ENCODE data around the gene RAB40AL. TPM values are rescaled to one million over a fixed set of nuclear protein-coding genes. Genes with fewer than 3 reads are reported as not detected.
A peak's percentile ranks its signal among the peaks of the same experiment; 100 is the strongest.

Gene RAB40AL
- total RNA-seq, 1 donor from 2014 or later = not detected

DNA sequence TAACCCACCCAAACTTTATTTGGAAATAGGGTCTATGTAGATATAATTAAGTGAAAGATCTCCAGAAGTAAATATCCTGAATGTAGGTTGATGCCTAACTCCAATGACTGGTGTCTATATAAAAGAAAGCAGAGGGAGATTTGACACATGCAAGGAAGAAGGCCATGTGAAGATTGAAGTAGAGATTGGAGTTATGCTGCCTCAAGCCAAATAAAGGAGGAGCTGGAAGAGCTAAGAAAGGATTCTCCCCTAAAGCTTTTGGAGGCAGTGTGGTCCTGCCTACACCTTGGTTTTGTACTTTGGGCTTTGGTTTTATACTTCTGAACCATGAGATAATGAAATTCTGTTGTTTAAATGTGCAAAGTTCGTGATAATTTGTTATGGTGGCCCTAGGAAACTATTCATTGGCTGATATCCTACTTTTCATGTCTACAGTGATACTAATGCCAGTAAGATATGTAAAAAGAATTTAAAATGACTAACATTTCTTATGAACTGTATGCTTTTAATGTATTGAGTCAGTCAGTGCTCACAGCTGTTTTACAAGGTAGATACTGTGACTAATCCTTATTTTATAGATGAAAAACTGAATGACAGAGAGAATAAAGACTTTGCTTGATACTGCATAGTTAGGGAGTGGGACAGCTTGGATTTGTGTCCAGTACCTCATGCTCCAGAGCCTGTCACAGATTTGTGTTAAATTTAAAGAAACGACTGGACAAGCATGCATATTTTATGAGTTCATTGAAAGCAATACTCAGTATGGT, 5.9 kb upstream of the RAB40AL start:
- TF ChIP-seq, protein P1, sequence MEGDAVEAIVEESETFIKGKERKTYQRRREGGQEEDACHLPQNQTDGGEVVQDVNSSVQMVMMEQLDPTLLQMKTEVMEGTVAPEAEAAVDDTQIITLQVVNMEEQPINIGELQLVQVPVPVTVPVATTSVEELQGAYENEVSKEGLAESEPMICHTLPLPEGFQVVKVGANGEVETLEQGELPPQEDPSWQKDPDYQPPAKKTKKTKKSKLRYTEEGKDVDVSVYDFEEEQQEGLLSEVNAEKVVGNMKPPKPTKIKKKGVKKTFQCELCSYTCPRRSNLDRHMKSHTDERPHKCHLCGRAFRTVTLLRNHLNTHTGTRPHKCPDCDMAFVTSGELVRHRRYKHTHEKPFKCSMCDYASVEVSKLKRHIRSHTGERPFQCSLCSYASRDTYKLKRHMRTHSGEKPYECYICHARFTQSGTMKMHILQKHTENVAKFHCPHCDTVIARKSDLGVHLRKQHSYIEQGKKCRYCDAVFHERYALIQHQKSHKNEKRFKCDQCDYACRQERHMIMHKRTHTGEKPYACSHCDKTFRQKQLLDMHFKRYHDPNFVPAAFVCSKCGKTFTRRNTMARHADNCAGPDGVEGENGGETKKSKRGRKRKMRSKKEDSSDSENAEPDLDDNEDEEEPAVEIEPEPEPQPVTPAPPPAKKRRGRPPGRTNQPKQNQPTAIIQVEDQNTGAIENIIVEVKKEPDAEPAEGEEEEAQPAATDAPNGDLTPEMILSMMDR (IDR thresholded peaks at IDR 0.05) = no peak
- no peak for DNase-seq (ENCODE audit: low spot score in 2 of 2)
- no peaks in the 10 kb centered on the region for H3K9me3 ChIP-seq
- H3K4me1 ChIP-seq = no peaks in the 10 kb centered on the region
- no peaks in the 10 kb centered on the region for H3K36me3 ChIP-seq
- H3K27me3 ChIP-seq = no peaks in the 10 kb centered on the region
- H3K27ac ChIP-seq = no peak overlapping the region
- H3K4me3 ChIP-seq = no peak overlapping the region
- intact Hi-C loops (cut with DNase I) = no loop called here

DNA sequence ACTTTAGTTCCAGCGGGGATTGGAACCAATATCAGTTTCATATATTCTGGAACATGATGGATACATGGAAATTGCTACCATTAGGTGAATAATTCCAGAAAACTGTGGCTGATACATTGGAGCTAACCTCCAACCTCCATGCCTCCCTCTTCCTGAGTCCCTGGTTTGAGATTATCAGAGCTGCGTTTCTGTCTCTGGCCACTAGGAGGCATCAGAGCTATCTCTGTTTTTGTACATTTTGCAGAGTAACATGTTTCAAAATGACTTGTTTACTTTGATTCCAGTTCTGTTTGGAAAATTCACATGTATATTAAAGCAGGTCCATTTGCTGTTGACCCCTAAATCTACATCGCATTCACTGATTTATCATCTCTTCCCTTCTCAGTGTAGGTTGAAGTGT, 2.4 kb upstream of the RAB40AL start:
- no peak overlapping the region for H3K4me3 ChIP-seq
- H3K9me3 ChIP-seq = no peaks in the 10 kb centered on the region
- intact Hi-C loops (cut with DNase I) = no loop called here
- no peaks in the 10 kb centered on the region for H3K36me3 ChIP-seq
- H3K27me3 ChIP-seq = no peaks in the 10 kb centered on the region
- no peak overlapping the region for H3K27ac ChIP-seq
- TF ChIP-seq, protein P1 (IDR thresholded peaks at IDR 0.05) = peak in 2 of 3 experiments; percentile 56 to 60
- no peaks in the 10 kb centered on the region for H3K4me1 ChIP-seq
- no peak for DNase-seq (ENCODE audit: low spot score in 2 of 2)

DNA sequence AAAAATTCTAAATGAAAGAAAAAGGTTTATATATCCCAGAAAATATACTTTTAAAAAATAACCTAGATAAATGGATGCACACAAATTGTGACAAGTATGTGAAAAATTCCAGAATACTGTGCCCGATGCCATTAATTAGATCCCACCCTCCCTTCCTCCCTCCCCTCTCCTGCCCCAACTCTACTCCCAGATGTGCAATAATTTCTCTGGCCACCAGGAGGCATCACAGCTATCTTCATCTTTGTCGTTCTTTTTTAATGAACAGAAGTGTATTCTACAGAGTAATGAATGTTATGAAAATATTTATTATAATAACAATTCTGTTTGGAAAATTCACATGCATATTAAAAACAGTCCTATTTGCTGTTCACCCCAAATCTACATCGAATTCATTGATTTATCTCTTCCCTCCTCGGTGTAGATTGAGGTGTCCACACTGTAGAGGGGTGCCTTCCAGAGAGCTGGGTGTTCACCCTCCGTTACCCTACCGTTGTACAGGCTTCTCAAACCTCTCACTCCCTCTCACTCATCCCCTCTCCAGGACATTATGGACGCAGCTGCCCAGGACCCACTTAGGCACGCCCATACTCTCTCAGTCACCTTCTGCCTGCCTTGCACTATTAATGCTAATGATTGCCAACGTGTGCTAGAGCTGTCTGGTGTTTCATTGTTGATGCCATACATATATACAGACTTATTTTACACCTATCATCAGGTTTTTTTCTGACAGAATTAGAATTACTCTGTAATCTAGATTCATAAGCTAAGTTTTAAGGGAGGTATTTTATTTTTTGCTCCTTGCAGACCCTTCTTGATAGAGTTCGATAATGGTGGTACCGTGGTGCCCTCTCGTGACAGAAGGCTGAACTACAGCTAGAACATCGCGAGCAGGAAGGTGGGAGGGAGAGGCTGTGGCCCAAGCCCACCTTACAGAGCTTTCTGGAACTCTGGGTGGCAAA, 14.1 kb downstream of the RAB40AL start:
- Histone ChIP-seq H3K27ac (no peak overlapping the region), H3K36me3 (no peaks in the 10 kb centered on the region), H3K4me3 (peak overlapping the region; percentile 20 to 33), H3K9me3 (no peaks in the 10 kb centered on the region), H3K27me3 (no peaks in the 10 kb centered on the region), H3K4me1 (no peaks in the 10 kb centered on the region)
- intact Hi-C loops (cut with DNase I) = loop anchor here (2.0 to 5.0 kb wide), 2 partner anchors 206 to 226 kb away; no protein-coding TSS in a partner anchor
- DNase-seq (ENCODE audit: low spot score in 2 of 2) = peak in 1 of 2 donors; percentile 70
- TF ChIP-seq, protein P1 (IDR thresholded peaks at IDR 0.05) = peak; percentile 22 to 57 (median 52)

DNA sequence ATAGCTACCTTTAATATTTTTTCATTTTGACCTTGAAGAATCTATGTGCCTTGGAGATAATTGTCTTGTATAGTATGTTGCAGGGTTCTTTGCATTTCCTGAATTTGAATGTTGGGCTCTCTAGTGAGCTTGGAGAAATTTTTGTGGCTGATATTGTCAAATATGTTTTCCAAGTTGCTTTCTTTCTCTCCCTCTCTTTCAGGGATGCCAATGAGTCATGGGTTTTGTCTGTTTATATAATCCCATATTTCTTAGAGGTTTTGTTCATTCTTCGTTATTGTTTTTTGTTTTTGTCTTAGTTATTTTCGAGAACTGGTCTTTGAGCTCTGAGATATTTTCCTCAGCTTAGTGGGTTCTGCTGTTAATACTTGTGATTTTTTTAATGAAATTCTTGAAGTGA, 20.7 kb downstream of the RAB40AL start:
- H3K4me1 ChIP-seq = no peaks in the 10 kb centered on the region
- intact Hi-C loops (cut with DNase I) = no loop called here
- no peaks in the 10 kb centered on the region for H3K9me3 ChIP-seq
- no peaks in the 10 kb centered on the region for H3K27me3 ChIP-seq
- no peak overlapping the region for H3K4me3 ChIP-seq
- TF ChIP-seq, protein P1 (IDR thresholded peaks at IDR 0.05) = no peak
- no peak overlapping the region for H3K27ac ChIP-seq
- H3K36me3 ChIP-seq = no peaks in the 10 kb centered on the region
- no peak for DNase-seq (ENCODE audit: low spot score in 2 of 2)

DNA sequence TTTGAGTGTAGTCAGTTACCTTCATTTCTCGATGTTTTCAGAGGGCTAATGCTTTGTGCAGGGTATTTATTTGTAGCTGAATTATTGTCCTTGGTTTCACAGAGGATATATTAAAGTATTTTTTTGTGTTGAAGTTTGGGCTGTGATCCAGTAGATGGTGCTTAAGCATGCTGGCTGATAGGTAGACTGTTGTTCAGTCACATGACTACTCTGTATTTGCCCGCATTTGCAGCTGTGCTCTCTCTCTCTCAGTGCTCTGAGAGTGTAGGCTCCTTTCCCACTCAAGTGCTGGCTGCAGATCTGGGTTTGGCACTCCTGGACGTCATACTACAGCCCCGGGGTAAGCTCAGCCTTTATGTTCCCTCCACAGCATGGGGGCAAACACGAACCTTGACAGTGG, 21.7 kb downstream of the RAB40AL start:
- no peak for DNase-seq (ENCODE audit: low spot score in 2 of 2)
- H3K27ac ChIP-seq = no peak overlapping the region
- TF ChIP-seq, protein P1 (IDR thresholded peaks at IDR 0.05) = no peak
- H3K9me3 ChIP-seq = no peaks in the 10 kb centered on the region
- no peaks in the 10 kb centered on the region for H3K4me1 ChIP-seq
- H3K4me3 ChIP-seq = no peak overlapping the region
- H3K27me3 ChIP-seq = no peaks in the 10 kb centered on the region
- no peaks in the 10 kb centered on the region for H3K36me3 ChIP-seq
- intact Hi-C loops (cut with DNase I) = no loop called here

Data from ascending aorta (tissue), 2 donors.